GM18511 (cell line): Measurements from ENCODE around the gene CTSA.
"Not testable (repeated sequence)": the region's sequence is repeated elsewhere in the genome, so short reads cannot be mapped to it uniquely, and the experiment has no call there.

Source experiments
- ATAC-seq: cut with Tn5 transposase; IDR thresholded peaks from one replicate; pipeline ENCODE4 v1.9.1; 2021; ENCODE audit warnings: mild to moderate bottlenecking, moderate library complexity; ENCODE audit not compliant: unreplicated experiment

CTSA gene

DNA sequence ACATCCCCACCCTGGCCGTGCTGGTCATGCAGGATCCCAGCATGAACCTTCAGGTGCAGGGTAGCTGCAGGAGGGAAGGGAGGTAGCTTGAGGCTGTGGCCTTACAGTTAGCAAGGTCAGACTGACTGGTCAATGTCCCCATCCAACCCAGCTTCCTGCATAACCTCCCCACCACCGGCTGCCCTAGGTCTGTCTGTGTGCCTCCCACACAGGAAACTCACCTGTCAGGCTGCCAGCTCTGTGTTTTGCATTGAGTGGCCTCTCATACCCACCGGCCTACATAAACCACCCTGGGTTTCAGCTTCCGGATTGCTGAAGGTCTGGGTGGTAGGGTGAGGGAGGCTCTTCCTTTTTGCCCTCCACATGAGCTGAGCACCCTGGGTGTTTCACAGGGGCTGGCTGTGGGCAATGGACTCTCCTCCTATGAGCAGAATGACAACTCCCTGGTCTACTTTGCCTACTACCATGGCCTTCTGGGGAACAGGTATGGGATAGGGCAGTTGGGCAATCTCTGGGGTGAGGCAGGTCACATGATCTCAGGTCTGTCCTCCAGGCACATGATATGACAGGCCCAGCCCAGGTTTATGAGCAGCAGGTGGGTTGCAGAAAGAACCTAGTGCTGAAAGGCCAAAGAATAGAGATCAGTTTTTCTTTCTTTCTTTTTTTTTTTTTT is 1.8 kb downstream of the CTSA start:
- no peak for ATAC-seq

DNA sequence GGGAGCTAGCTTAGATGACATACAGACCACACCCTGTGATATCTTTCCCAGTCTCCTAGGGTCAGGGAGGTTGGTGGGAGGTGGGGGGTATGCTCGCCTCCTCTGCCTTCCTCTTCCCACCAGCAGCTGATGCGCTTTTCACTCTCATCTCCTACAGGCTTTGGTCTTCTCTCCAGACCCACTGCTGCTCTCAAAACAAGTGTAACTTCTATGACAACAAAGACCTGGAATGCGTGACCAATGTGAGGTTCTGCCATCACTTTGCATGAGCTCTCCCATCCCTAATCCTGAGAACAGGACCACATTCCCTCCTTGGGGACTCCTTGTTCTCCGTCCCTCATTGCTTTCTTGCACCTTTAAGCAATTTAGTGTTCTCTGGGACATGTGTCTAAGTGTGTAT is 2.7 kb downstream of the CTSA start:
- no peak for ATAC-seq

- ATAC-seq, result no peak
Observed at GRCh38 chr20:45894797-45895196, 3.7 kb downstream of the CTSA start.

GRCh38 chr20:45896641-45897161 is 5.6 kb downstream of the CTSA start:
- ATAC-seq, result no peak

DNA sequence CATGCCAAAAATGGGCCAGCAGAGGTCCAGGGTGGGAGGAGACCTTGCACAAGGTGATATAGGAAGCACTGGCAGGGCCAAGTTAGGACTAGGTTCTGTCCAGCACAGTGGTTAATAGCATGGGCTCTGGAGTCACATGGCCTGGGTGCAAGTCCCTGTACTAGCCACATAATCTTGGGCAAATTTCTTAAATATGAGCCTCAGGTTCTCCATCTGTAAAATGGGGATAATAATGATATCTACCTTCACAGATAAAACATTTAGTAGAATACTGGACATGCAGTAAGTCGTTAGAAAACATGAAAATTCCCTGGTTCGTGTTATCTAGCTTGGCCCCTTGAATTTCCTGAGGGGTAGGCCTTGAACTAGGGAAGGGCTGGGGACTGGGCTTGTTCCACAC is 6.2 kb downstream of the CTSA start:
- no peak for ATAC-seq

DNA sequence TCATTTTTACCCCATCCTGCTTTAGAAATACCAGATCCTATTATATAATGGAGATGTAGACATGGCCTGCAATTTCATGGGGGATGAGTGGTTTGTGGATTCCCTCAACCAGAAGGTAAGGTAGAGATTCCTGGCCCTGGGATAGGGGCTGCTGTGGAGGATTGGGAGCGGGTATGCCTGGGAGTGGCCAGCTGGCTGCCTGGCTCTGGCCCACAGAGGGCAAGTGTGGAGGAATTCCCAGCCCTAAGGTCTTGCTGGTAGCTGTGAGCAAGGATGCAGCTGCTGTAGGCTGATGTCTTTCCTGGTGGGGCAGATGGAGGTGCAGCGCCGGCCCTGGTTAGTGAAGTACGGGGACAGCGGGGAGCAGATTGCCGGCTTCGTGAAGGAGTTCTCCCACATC is 6.6 kb downstream of the CTSA start:
- ATAC-seq, result no peak

- no peak for ATAC-seq
Observed at GRCh38 chr20:45898285-45898684, 7.2 kb downstream of the CTSA start.

DNA sequence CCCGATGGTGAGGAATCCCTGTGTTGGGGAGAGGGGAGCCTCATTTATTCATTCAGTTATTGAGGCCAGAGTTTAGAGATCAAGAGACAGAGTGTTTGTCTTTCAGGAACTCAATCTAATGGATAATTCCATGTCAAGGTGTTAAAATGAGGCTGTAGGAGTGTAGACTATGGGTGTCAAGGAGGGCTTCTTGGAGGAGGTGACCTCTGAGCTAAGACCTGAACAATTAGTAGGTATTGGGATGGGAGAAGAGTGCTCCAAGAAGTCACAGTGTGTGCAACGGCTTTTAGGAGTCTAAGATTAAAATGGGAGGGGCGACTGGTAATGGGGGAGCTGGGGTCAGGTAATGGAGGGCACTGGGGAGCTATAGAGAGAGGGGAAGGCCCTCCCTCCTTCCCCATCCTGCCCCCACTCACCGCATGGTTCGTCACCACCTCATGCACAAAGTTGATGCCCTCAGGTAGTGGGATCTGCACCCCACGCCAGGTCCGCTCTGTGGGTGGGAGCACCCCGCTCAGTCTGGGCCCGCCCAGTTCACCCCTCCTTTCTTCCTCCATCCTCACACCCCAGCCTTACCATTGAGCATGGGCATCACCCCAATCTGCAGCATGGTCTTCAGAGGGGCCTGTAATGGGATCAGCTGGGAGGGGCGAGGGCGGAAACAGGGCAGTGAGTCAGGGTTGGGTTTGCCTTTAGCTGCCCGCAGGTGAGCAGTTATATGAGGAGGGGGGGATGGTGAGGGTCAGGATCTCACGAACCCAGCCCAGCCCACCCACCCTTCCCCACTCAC is 8.1 kb downstream of the CTSA start:
- no peak for ATAC-seq

DNA sequence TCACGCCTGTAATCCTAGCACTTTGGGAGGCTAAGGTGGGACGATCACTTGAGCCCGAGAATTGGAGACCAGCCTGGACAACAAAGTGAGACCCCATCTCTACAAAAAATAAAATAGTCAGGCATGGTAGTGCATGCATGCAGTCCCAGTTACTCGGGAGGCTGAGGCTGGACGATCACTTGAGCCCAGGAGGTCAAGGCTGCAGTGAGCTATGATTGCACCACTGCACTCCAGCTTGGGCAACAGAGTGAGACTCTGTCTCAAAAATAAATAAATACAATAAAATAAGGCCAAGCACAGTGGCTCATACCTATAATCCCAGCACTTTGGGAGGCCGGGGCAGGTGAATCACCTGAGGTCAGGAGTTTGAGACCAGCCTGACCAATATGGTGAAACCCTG is 10.2 kb downstream of the CTSA start:
- ATAC-seq, result not testable (repeated sequence)

GRCh38 chr20:45902199-45902701 is 11.1 kb downstream of the CTSA start:
- ATAC-seq, result no peak

DNA sequence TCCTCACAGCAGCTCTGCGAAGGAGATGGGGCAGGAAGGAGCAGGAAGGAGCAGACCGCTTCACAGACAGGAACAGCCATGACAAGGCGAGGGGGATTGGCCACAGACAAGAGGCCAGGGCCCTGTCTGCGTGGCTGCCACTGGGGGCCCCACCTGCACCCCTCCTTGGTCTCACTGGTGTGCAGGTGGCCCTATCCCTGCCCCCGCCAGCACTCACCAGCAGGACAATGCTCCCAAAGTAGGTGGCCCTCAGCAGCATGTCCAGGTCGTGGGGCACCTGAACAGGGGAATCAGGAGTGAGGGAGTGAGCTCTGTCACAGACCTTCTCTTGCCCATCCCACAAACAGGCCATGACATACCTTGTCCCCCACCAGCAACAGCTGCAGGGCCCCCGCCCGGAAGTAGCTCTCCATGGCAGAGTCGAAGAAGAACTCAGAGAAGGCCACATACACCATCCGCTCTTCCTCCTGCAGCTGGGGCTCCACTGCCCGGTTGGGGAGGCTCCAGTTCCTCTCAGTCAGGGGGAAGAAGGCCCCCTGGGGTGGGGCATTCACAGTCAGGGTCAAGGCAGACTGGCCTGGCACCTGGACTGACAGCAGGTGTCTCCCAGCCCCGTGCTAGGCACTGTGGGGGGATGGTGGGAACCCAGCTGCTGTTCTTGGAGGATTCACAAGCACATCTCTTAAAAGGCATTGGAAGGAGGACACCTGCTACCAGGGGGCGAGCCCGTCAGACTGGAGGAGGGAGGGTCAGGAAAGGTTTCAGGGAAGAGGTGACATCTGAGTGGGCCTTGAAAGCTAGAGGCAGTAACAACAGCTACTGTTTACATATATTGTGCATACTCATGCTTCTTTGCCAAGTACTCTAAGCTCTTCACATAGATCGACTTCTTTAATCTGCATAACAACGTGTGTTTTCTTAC is 13.7 kb downstream of the CTSA start:
- no peak for ATAC-seq

- ATAC-seq, result no peak
Observed at GRCh38 chr20:45905505-45906079, 14.5 kb downstream of the CTSA start.

GRCh38 chr20:45907219-45907948 is 16.2 kb downstream of the CTSA start:
- no peak for ATAC-seq

GRCh38 chr20:45908084-45908483 is 16.9 kb downstream of the CTSA start:
- no peak for ATAC-seq

DNA sequence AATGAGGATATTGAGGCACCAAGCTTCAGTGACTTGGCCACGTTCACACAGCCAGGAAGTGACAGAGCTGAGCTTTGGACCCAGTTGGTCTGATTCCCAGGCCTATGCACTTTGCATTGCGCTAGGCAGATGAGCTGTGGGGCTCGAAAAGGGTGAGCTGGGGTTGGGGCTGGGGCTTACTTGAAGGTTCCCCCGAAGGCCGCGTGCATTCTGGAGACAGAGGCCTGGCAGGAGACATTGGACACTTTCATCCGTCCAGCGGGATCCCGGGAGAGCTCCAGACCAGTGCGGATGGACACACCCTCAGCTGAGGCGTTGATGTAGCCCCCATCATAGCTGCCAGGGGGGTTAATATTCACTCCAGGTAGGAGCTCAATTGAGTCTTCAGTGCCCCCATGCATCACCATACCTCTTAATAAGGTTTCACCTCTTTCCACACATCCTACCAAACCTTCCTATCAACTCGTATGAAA is 18.2 kb downstream of the CTSA start:
- no peak for ATAC-seq

- no peak for ATAC-seq
Observed at GRCh38 chr20:45909817-45910669, 18.9 kb downstream of the CTSA start.

GRCh38 chr20:45910670-45911485 is 19.7 kb downstream of the CTSA start:
- peak; percentile 93 for ATAC-seq
